Measurements from ENCODE around the gene KIF19.

KIF19 gene

GRCh38 chr17:74362810-74363498 is 36.9 kb downstream of the KIF19 start:
- DNase-seq (ENCODE audit: low spot score): peak; percentile 30

DNA sequence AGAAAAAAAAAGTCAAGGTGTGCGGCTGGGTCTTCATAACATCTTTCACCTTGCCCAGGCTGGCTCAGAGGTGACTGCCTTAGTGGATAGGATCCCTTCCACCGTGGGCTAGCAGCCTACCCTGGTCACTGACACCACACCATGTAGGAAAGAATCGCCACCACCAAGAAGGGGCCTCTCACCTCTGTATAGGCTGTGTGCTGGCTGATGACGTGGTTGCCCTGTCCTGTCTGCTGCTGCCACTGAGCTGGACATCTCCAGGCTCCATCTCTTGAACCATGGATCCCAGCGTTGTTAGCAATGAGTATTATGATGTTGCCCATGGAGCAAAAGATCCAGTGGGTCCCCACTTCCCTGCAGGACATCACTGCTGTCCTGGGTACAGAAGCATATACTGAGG is 41.2 kb downstream of the KIF19 start, which contains the start of gene GPR142:
Gene GPR142, plus strand, starts transcription at position 301 of the 400 bp plus-strand sequence. CDS start 2,035 bp downstream, outside the sequence.
- DNase-seq (ENCODE audit: low spot score): no peak

- DNase-seq (ENCODE audit: low spot score): peak; percentile 81
Observed at GRCh38 chr17:74368341-74369081, 42.5 kb downstream of the KIF19 start.

- no peak for DNase-seq (ENCODE audit: low spot score)
Observed at GRCh38 chr17:74369221-74369620, 43.2 kb downstream of the KIF19 start.

DNA sequence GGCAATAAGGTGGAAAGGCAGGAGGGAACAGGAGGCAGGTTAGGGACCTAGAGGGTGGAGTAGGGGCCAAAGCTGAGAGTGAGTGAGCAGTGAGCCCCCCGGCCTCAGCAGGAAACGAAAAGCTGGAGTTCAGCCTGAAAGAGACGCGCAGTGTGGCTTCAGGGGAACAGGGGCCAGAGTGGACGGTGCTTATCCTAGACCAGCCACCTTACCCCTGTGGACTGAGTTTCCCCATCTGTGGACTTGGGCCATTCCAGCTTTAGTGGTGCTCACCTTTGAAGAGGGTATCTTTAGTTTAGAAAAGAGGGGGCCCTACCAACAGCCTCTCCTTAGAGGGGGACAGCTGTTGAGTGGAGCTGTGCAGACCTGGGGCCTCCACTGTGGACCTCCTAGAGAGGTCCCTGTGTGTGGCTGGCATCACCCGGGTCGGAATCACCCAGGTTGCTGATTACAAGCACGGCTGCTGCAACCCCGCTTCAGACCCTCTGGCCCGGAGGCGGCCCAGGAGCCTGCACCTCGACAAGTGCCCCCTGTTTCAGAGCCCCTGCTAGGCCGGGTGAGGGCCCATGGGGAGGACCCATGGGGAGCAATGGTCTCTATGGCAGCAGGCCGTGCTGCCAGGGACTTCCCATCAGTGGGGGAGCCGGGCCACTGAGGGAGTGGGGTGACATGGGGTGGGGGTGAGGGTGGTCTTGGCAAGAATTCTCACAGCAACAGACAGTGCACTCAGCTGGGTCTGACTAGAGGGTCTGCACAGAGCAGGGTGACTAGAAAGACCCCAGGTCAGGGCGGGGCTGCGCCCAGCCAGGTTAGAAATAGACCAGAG is 43.9 kb downstream of the KIF19 start:
- DNase-seq (ENCODE audit: low spot score): no peak

- no peak for DNase-seq (ENCODE audit: low spot score)
Observed at GRCh38 chr17:74371653-74372147, 45.7 kb downstream of the KIF19 start.

- no peak for DNase-seq (ENCODE audit: low spot score)
Observed at GRCh38 chr17:74372426-74372825, 46.4 kb downstream of the KIF19 start.

- DNase-seq (ENCODE audit: low spot score): peak; percentile 93
Observed at GRCh38 chr17:74373838-74374606, 48.0 kb downstream of the KIF19 start.

- DNase-seq (ENCODE audit: low spot score): no peak
Observed at GRCh38 chr17:74374858-74375257, 48.8 kb downstream of the KIF19 start.

- DNase-seq (ENCODE audit: low spot score): peak; percentile 73
Observed at GRCh38 chr17:74379495-74380085, 53.6 kb downstream of the KIF19 start.

GRCh38 chr17:74380086-74380958 is 54.3 kb downstream of the KIF19 start:
- DNase-seq (ENCODE audit: low spot score): no peak

- DNase-seq (ENCODE audit: low spot score): no peak
Observed at GRCh38 chr17:74380959-74381808, 55.2 kb downstream of the KIF19 start.

DNA sequence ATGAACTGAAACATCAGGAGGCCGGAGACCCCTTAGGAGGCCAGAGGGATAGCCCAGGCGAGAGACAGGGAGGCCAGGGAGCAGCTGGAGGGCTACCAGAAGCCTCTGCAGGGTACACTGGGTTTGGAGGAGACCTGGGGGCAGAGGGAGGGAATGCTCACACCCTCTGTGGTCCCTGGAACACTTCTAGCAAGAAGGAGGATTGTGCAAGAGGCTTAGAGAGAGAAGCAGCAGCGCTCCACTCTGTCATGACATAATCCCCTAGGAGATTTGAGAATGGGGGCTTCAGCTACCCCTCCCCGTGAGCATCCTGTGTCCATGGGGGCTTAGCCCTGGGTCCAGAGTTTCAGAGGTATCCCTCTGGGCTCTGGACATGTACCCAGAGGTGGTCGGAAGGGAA is 57.1 kb downstream of the KIF19 start:
- DNase-seq (ENCODE audit: low spot score): no peak

DNA sequence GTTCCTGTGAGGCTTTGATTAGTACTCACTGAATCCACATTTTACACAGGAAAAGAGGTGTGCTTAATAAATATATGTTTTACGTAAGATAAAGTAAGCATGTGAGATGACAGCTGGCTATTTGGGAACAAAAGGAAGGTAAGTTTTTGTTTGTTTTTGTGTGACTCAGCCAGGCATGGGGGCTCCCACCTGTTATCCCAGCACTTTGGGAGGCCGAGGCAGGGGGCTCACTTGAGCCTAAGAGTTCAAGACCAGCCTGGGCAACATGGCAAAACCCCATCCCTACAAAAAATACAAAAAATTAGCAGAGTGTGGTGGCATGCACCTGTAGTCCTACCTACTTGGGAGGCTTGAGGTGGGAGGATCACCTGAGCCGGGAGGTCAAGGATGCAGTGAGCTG is 59.2 kb downstream of the KIF19 start:
- DNase-seq (ENCODE audit: low spot score): no peak

DNA sequence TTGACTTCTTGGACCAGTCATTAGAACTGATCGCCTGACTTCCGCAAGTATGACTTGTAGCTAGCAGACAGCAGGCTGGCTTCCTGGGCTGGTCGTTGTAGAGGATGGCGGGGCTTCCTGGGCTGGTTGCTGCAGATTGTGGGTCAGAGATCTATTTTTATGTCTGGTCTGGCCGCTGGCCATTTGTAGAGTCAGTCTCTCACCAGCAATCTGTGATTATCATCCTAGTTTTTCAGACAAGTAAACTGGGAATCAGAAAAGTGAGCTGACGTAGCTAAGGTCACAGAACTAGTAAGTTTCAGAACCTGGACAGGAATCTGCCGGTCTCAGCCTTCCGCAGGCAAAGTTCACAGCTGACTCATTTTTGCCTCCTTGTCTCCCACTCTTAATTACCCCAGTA is 60.4 kb downstream of the KIF19 start:
- no peak for DNase-seq (ENCODE audit: low spot score)

DNA sequence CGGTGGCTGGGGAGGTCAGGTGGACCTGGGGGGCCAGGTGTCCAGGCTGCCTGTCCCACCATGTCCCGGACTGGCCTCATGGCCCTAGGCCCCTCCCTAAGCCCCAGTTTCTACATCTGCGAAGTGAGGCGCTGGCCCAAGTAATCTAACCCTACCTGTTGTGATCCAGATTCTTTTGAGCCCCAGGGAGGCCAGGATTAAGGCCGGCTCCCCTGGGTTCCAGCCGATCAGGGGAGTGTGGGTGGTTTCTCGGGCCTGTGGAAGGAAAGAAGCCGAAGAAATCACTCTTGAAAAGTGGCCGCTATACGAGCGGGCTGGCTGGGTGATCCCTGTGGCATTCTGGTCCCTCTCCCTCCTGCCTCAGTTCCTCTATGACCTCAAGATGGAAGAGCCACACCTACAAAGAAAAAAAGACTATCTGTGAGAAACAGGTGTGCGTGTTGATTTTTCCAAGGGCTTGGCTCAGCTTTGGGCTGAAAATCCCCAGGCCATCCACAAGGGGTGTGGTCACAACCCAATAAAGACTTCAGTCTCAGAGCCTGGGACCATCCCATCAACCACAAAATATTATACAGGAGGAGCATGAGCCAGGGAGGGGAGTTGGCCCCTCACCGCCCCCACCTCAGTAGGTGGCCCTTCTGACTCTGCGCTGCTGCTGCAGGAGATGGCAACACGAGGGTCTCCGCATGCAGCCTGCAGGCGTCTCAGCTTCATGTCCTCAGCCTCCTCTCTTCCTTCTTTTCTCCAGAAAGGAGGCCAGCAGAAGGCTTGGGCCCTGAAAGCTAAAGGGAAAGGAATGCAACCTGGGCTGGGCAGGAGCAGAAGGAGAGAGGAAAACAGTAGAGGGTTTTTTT is 61.6 kb downstream of the KIF19 start:
- no peak for DNase-seq (ENCODE audit: low spot score)

DNA sequence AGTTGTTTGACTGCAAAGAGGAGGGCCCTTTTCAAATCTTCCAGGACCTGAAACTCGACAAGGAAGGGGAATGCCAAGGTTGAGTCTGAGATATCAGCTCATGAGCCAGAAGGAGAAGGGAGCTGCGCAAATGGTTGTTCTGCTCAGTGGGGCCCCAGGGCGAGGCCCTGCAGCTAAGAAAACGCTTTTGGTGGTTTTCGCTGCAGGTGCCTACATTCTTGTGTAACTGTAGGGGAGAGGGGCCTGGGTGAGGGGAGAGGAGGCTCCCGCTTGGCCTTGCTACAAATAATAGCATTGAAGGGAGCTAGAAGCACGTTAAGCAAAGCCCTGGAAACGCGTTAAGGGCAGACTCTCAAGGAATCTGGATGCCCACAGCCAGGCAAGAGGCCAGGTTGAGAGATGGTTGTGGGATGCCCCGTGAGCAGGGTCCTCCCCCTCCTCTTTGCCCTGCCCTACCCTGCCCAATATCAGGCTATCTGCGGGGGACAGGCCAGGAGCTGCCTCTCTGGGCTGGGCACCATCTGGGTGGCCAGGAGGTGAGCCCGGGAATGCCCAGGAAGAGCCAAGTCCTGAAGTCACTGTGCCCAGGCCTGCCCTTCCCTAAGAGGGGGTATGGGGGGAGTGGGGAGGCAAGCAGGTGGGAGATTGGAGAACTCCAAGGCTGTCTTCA is 63.2 kb downstream of the KIF19 start:
- no peak for DNase-seq (ENCODE audit: low spot score)
